Endometrium (tissue), 2 donors: ENCODE data around the gene GTPBP8.
A peak's percentile ranks its signal among the peaks of the same experiment; 100 is the strongest.
"Not testable (repeated sequence)": the region's sequence is repeated elsewhere in the genome, so short reads cannot be mapped to it uniquely, and the experiment has no call there.

Experiments
- FAIRE-seq: peaks from 2 replicates; lab custom pipeline; 2012; peaks lifted over from hg19 to GRCh38; lab: Jason Lieb, UNC
- donor health status: control.
- donor health status: control.

Gene GTPBP8

GRCh38 chr3:113000691-113001090 lies 9.9 kb downstream of the GTPBP8 start:
- FAIRE-seq: no peak

DNA sequence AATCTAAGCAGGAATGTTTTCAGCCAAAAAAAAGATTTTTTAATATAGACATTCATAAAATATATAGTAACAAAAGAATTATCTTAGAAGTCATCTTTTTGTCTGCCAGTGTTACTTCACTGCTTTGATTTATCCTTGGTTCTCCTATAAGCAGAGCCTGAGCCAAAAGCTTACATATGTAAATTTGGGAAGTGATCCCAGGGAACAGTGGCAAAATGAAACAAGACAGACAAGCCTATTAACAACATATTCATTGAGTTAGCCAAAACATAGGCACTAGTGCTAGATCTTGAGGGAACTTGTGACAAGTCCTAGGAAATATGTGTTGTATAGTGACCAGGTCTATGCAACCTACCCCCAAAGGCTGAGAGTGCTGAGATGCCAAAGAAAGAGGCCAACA lies 11.3 kb downstream of the GTPBP8 start:
- no peak for FAIRE-seq

DNA sequence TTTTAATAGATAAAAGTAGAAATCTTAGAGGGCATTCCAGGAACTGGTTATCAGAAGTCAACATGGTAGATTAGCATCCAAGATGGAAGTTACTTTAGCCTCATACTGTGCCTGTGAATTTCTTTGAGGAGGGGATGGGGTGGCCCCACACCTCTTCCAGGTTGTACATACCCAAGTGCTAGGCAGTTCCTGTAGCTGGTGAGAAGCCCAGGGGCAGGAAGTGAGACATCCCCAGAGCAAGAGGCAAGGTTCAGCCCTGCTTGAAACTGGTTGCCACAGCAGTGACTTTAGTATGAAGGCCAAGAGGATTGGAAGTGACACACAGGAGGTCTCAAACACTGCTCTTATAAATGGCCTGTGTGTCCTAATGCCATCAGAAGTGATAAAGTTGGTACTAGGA lies 11.9 kb downstream of the GTPBP8 start:
- FAIRE-seq: no peak

GRCh38 chr3:113005611-113006010 lies 14.8 kb downstream of the GTPBP8 start:
- FAIRE-seq: no peak

- FAIRE-seq: no peak
Measured at GRCh38 chr3:113006359-113007056, 15.7 kb downstream of the GTPBP8 start.

GRCh38 chr3:113008117-113008516 lies 17.3 kb downstream of the GTPBP8 start:
- no peak for FAIRE-seq

GRCh38 chr3:113013593-113013992 lies 22.8 kb downstream of the GTPBP8 start:
- no peak for FAIRE-seq

DNA sequence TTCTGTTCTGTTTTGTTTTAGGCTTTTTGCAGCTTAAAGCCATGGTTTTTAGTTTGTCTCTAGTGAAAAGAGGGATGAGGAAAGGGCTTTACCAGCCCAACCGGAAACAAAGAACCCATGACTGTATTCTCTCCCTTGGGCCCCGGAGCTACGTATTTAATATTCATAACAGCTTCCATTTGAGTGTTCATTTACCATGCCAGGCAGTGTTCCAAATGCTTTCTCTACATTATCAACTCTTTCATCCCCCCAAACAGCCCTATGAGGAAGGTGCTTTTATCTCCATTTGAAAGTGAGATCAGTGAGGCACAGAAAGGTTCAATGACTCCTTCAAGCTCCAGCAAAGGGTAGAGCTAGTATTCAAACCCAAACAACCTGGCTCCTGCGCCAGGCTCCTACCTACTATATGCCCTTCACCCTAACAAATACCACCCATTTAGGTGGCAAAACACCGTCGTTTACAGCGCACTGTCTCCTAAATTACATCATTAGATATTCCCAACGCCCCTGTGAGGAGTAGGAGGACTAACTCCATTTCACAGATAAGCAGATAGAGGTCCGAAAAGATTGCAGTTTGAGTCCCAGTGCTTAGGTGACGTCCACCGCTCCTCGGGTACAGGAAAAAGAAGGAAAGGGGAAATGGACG lies 27.9 kb downstream of the GTPBP8 start:
- FAIRE-seq: no peak

- peak; percentile 15 for FAIRE-seq
Measured at GRCh38 chr3:113019182-113020137, 28.7 kb downstream of the GTPBP8 start.

DNA sequence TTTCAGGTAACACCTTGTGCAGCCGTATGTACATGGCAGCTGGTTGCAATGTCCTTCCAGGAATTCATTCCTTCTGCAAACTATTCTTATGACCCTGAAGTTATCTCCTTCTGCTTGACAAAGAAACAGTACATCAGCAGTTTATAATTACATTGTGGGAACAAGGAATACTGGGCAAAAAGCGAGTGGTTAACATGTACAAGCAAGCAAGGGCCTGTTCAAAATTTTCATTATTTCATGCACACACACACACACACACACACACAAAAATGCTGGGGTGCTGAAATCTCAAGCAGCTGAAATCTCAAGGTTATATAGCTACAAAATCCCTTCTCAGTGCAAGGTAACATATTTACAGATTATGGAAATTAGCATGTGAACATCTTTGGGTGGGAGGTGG lies 30.7 kb downstream of the GTPBP8 start:
- no peak for FAIRE-seq

- FAIRE-seq: no peak
Measured at GRCh38 chr3:113034011-113034410, 43.2 kb downstream of the GTPBP8 start.

DNA sequence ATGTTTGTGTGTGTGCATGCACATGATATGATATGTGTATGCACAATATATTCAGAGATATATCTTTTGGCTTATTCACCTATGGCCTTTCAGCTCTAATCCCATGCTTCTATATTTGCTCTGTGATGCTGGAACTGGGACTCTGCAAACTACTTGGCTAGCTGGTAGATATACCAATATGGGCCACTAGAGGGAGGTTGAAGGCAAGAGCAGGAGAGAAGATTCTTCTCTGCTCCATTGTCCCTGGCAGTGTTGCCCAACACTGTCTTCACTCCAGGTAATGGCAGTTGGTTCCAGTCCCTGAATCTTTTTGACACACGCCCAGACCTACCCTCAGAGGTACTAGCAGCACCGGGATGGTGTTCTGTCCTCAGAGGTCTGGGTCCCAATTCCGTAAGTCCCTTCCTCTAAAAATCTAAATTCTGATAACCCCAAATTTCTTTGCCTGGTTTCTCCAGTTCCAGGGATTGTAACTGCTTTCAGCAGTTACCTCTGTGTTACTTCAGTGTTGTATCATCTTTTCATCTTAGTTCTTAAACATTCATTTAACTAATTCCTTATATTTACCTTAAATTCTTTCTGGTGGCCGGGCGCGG lies 44.7 kb downstream of the GTPBP8 start:
- no peak for FAIRE-seq

DNA sequence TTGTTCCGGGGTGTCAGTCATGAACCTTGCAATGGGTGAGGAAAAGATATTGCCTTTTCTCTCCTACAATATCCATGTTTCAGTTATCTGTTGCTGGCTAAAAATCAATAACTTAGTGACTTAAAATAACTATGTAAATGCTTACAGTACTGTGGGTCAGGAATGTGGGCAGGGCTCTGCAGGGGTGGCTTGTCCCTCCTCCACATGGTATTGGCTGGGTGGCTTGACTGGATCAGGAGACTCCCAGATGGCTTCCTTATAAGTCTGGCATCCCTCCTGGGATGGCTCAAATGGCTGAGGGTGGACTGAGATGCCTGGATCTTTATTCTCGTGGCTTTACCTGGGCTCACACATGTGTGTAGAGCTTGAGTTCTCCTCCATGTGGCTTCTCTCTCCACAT lies 47.5 kb downstream of the GTPBP8 start:
- FAIRE-seq: no peak

DNA sequence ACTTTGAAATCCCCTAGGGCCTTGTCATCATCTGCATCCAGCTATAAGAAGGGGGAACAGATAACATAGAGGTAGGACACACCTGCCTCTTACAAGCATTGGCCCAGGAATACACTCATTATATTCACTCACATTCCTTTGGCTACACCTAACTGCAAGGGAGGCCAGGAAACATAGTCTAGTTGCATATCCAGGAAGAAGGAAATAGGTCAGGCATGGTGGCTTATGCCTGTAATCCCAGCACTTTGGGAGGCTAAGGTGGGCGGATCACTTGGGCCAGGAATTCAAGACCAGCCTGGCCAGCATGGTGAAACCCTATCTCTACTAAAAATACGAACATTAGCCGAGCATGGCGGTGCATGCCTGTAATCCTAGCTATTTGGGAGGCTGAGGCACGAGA lies 48.8 kb downstream of the GTPBP8 start:
- FAIRE-seq: no peak

DNA sequence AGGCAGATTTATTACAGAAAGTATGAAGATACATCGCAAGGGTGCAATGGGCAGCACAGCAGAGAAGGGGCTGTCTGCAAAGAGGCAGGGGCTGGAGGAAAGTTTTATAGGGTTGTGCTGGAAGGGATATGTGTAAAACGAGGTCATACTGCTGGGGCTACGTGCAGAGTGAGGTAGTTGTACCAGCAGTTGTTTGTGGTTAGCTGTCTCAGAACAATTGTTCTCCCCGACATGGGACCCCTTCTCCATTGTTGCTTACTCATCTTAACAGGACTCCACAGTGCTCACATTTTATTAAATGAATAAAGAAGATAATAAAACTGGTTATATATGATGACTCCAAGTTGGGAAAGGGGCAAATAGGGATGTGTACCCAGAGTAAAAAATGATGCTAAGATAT lies 49.4 kb downstream of the GTPBP8 start:
- FAIRE-seq: no peak

GRCh38 chr3:113043686-113044085 lies 52.9 kb downstream of the GTPBP8 start:
- no peak for FAIRE-seq

- not testable (repeated sequence) for FAIRE-seq
Measured at GRCh38 chr3:113046186-113046965, 55.6 kb downstream of the GTPBP8 start.

- FAIRE-seq: peak; percentile 12
Measured at GRCh38 chr3:113051302-113051711, 60.5 kb downstream of the GTPBP8 start.
